ENCODE results near the gene CRISPLD2.

GRCh38 chr16:84780063-84780462, 39.7 kb upstream of the CRISPLD2 start:
- TF ChIP-seq CTCF (IDR thresholded peaks at IDR 0.05; ENCODE audit: insufficient read depth, low read length) (no peak), GABPA (IDR thresholded peaks at IDR 0.05; ENCODE audit: low read depth) (no peak)

All from HL-60 (cell line).